GM19240 (cell line): ENCODE results near the gene AMPD1.

Experiments
- DNase-seq: peaks from one replicate; pipeline ENCODE4 v3.0.0; 2011; ENCODE audit warnings: low spot score; ENCODE audit not compliant: insufficient read length

The AMPD1 gene

GRCh38 chr1:114700036-114700600 is 4.8 kb upstream of the AMPD1 start:
- DNase-seq = no peak

- no peak for DNase-seq
Observed at GRCh38 chr1:114696810-114697209, 1.5 kb upstream of the AMPD1 start.

GRCh38 chr1:114694540-114695310 is 621 bp downstream of the AMPD1 start:
- no peak for DNase-seq

GRCh38 chr1:114692947-114693346 is 2.4 kb downstream of the AMPD1 start:
- DNase-seq = no peak

GRCh38 chr1:114691061-114691460 is 4.3 kb downstream of the AMPD1 start:
- DNase-seq = no peak

GRCh38 chr1:114690148-114690547 is 5.2 kb downstream of the AMPD1 start:
- no peak for DNase-seq

GRCh38 chr1:114688526-114688925 is 6.8 kb downstream of the AMPD1 start:
- no peak for DNase-seq

GRCh38 chr1:114685851-114686250 is 9.5 kb downstream of the AMPD1 start:
- DNase-seq = no peak

GRCh38 chr1:114677691-114678090 is 17.7 kb downstream of the AMPD1 start:
- DNase-seq = no peak

GRCh38 chr1:114676115-114676514 is 19.2 kb downstream of the AMPD1 start:
- DNase-seq = no peak

GRCh38 chr1:114671939-114672275 is 23.4 kb downstream of the AMPD1 start:
- DNase-seq = no peak

- DNase-seq = no peak
Observed at GRCh38 chr1:114671011-114671938, 24.1 kb downstream of the AMPD1 start.

- peak; percentile 67 for DNase-seq
Observed at GRCh38 chr1:114670083-114671010, 25.0 kb downstream of the AMPD1 start.

- peak; percentile 14 for DNase-seq
Observed at GRCh38 chr1:114669562-114670082, 25.7 kb downstream of the AMPD1 start, which contains the start of gene DENND2C. TSS of gene DENND2C (minus strand) at chr1:114670049. CDS start at chr1:114625984, 44,065 bp downstream.

- DNase-seq = no peak
Observed at GRCh38 chr1:114668784-114669561, 26.4 kb downstream of the AMPD1 start.

GRCh38 chr1:114668373-114668772 is 27.0 kb downstream of the AMPD1 start:
- DNase-seq = no peak

GRCh38 chr1:114666954-114667353 is 28.4 kb downstream of the AMPD1 start:
- no peak for DNase-seq

- no peak for DNase-seq
Observed at GRCh38 chr1:114660238-114660637, 35.1 kb downstream of the AMPD1 start.

- no peak for DNase-seq
Observed at GRCh38 chr1:114651893-114652292, 43.5 kb downstream of the AMPD1 start.

GRCh38 chr1:114648503-114648902 is 46.8 kb downstream of the AMPD1 start:
- DNase-seq = no peak
